ENCODE data around the gene CEND1. TPM values are rescaled to one million over a fixed set of nuclear protein-coding genes. Genes with fewer than 3 reads are reported as not detected.

The CEND1 gene
- total RNA-seq, 1 experiment from 2014 or later = 0.81 TPM

DNA sequence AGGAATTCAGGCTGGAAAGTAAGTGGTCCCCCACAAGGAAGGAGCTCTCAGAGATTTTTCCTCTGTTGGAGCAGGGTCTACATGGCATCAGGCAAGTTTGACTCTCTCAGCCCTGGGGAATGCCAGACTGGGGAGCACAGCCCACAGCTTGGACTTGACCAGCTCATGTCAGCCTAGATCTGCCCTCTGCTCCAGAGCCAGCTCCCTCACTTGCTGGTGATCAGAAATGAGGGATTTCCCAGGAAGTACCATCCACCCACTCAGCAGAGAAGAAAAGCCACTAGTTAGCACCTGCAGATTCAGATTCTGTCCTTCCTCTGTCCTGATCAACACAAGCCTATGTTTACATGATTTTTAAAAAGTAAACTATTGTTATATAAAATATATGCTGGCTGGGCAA lies 29.7 kb downstream of the CEND1 start:
- H3K27me3 ChIP-seq (ENCODE audit: insufficient read depth, low read length) = no peaks in the 10 kb centered on the region
- H3K14ac ChIP-seq (ENCODE audit: insufficient read depth, low read length) = no peak overlapping the region
- H2AK5ac ChIP-seq (ENCODE audit: insufficient read length, low read length) = no peak overlapping the region
- no peak overlapping the region for H2AFZ ChIP-seq (ENCODE audit: low read length)
- no peak overlapping the region for H3T11ph ChIP-seq (ENCODE audit: low read length)
- no peaks in the 10 kb centered on the region; the same call in 1 of the 2 replicates for H3K79me2 ChIP-seq (ENCODE audit: insufficient read depth, low read length)
- H3K4ac ChIP-seq (ENCODE audit: low read depth, low read length) = no peak overlapping the region
- no peaks in the 10 kb centered on the region for H3K23me2 ChIP-seq (ENCODE audit: insufficient read length, low read depth, low read length, poor library complexity, severe bottlenecking)
- no peaks in the 10 kb centered on the region for H3K9me3 Mint-ChIP-seq
- H3K23ac ChIP-seq (ENCODE audit: insufficient read length, low read depth, low read length) = no peak overlapping the region
- H4K8ac ChIP-seq (replicated peaks; ENCODE audit: insufficient read length, low read depth, low read length) = no peak overlapping the region
- H3K18ac ChIP-seq (ENCODE audit: insufficient read length, low read depth, low read length) = no peak overlapping the region
- no peak overlapping the region for H3K9ac ChIP-seq (ENCODE audit: extremely low read depth, insufficient read length, low read length)
- H3K4me1 ChIP-seq (ENCODE audit: insufficient read depth, low read length) = no peaks in the 10 kb centered on the region
- TF ChIP-seq, protein P1, sequence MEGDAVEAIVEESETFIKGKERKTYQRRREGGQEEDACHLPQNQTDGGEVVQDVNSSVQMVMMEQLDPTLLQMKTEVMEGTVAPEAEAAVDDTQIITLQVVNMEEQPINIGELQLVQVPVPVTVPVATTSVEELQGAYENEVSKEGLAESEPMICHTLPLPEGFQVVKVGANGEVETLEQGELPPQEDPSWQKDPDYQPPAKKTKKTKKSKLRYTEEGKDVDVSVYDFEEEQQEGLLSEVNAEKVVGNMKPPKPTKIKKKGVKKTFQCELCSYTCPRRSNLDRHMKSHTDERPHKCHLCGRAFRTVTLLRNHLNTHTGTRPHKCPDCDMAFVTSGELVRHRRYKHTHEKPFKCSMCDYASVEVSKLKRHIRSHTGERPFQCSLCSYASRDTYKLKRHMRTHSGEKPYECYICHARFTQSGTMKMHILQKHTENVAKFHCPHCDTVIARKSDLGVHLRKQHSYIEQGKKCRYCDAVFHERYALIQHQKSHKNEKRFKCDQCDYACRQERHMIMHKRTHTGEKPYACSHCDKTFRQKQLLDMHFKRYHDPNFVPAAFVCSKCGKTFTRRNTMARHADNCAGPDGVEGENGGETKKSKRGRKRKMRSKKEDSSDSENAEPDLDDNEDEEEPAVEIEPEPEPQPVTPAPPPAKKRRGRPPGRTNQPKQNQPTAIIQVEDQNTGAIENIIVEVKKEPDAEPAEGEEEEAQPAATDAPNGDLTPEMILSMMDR (conservative IDR thresholded peaks at IDR 0.05) = no peak
- no peak overlapping the region for H3K27ac Mint-ChIP-seq
- H3K4me3 Mint-ChIP-seq = no peak overlapping the region
- H3K56ac ChIP-seq (ENCODE audit: insufficient read length, low read depth, low read length) = no peak overlapping the region
- H2BK15ac ChIP-seq (ENCODE audit: low read depth, low read length) = no peak overlapping the region
- H4K91ac ChIP-seq (ENCODE audit: insufficient read length, low read depth, low read length) = no peak overlapping the region
- H2BK5ac ChIP-seq (ENCODE audit: insufficient read length, low read length) = no peak overlapping the region
- H3K79me1 ChIP-seq (ENCODE audit: insufficient read depth, low read depth, low read length, poor library complexity, severe bottlenecking) = peaks cover 5% of the 10 kb centered on the region
- no peak for DNase-seq
- peaks cover 40 to 89% (median 71%) of the 10 kb centered on the region in 3 experiments for H3K36me3 Mint-ChIP-seq (ENCODE audit: insufficient read depth in 1 of 3, low read depth in 3 of 3)
- H2BK120ac ChIP-seq (ENCODE audit: low read depth, low read length, poor library complexity, severe bottlenecking) = no peak overlapping the region
- no peaks in the 10 kb centered on the region for H4K20me1 ChIP-seq (ENCODE audit: control insufficient read depth, insufficient read depth, insufficient read length)
- no peak overlapping the region for H3K27ac ChIP-seq (ENCODE audit: insufficient read length, low read depth, low read length)
- no peak overlapping the region for H2BK12ac ChIP-seq (ENCODE audit: insufficient read length, low read depth, low read length)
- H4K5ac ChIP-seq (ENCODE audit: insufficient read length, low read depth, low read length) = no peak overlapping the region
- no peaks in the 10 kb centered on the region for H3K9me3 ChIP-seq (ENCODE audit: control insufficient read depth, low read depth, low read length)
- no peaks in the 10 kb centered on the region for H3K27me3 Mint-ChIP-seq (ENCODE audit: low read depth)
- H3K4me2 ChIP-seq (ENCODE audit: insufficient read depth, insufficient read length, low read length) = no peak overlapping the region
- peaks cover 11 to 15% of the 10 kb centered on the region in 2 experiments for H3K4me1 Mint-ChIP-seq
- H2BK20ac ChIP-seq (ENCODE audit: low read depth, low read length, poor library complexity, severe bottlenecking) = no peak overlapping the region

Data from H9 (cell line).